Activated CD8-positive, alpha-beta T cell treated with anti-CD3 and anti-CD28 coated beads, Interleukin-2, amount 10 ng/mL, durations not matched to agents 7 days and 5 days (primary cell): ENCODE data around the gene MAPK9. TPM values are rescaled to one million over a fixed set of nuclear protein-coding genes. Genes with fewer than 3 reads are reported as not detected.
"Not testable (repeated sequence)": the region's sequence is repeated elsewhere in the genome, so short reads cannot be mapped to it uniquely, and the experiment has no call there.

Experiments
- ATAC-seq: fragments of 150-1000 bp; cut with Tn5 transposase; one replicate; pipeline ENCODE4 v1.10.0; 2021; ENCODE audit warnings: moderate library complexity
- CTCF ChIA-PET: fragments of 350-600 bp; sonication (Branson Sonifier 250); formaldehyde crosslinking; loops from one replicate; lab custom pipeline; 2021; ENCODE audit warnings: antibody characterized with exemption; lab: Charles Lee
- POLR2A ChIA-PET: fragments of 350-600 bp; sonication (Branson Sonifier 250); formaldehyde crosslinking; loops from one replicate; lab custom pipeline; 2021; ENCODE audit warnings: antibody characterized with exemption; lab: Charles Lee
- DNase-seq: peaks from one replicate; pipeline ENCODE4 v3.0.0-alpha.2; 2020
- H3K27ac Mint-ChIP-seq: one replicate; pipeline ENCODE4 v1.8.0; 2021; ENCODE audit warnings: mild to moderate bottlenecking, mixed read lengths
- H3K27me3 Mint-ChIP-seq: one replicate; pipeline ENCODE4 v1.8.0; 2021; ENCODE audit warnings: low read depth, mixed read lengths
- H3K36me3 Mint-ChIP-seq: one replicate; pipeline ENCODE4 v1.8.0; 2021; ENCODE audit warnings: low read depth, mixed read lengths
- H3K4me1 Mint-ChIP-seq: one replicate; pipeline ENCODE4 v1.8.0; 2021; ENCODE audit warnings: low read depth, mixed read lengths
- H3K4me3 Mint-ChIP-seq: one replicate; pipeline ENCODE4 v1.8.0; 2021; ENCODE audit warnings: mild to moderate bottlenecking, mixed read lengths
- H3K9me3 Mint-ChIP-seq: one replicate; pipeline ENCODE4 v1.8.0; 2022; ENCODE audit warnings: mixed read lengths; ENCODE audit not compliant: insufficient read depth
- total RNA-seq, 2 experiments: library from RNA; stranded (reverse); gene quantifications; one replicate each; pipeline ENCODE4 v1.2.3, GENCODE V29; 2021

MAPK9 gene
- total RNA-seq, 2 experiments from 2014 or later = 42.6 to 44.6 TPM

DNA sequence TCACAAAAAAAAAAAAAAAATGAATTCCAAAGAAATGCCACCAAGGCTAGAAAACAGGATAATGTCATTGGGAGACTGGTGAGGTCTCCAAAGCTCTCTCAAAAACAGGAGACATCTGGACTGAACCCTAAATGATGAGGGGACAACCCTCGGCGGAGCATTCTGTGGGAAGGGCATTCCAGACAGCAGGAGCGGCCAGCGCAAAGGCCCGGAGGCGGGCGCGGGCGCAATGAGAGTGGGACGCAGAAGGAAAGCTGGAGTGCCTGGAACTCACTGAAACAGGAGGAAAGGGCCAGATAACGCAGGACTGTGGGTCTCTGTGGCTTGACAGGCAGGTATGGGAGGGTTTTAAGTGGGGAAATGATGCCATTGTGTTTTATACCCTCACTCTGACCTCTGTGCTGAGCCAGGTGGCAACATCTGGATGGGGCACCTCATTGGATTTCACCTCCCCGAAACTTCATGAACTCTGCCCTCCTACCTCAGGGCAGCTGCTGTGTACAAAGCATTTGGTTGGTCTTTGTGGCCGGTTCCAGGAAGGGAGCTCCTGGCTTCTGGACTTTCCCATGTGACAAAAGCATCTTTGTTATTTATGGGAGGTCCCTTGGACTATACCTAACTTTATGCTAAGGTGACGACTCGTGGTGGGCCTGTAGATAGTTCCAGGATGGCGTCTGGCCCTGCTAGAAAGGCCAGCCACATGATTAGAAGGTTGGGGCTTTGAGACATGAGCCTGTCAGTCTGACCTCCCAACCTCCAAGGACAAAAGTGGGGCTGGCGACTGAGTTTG is 11.5 kb upstream of the MAPK9 start:
- peaks cover 4% of the 10 kb centered on the region for H3K27me3 Mint-ChIP-seq
- no peaks in the 10 kb centered on the region for H3K36me3 Mint-ChIP-seq
- POLR2A ChIA-PET = no interaction called here
- ATAC-seq (no peak), DNase-seq (no peak)
- no peaks in the 10 kb centered on the region for H3K9me3 Mint-ChIP-seq
- no peaks in the 10 kb centered on the region for H3K4me1 Mint-ChIP-seq
- CTCF ChIA-PET = interaction anchor here (3.1 kb wide), 1 partner anchor 9 kb away, joined by 10 read pairs; no protein-coding TSS in a partner anchor
- H3K4me3 Mint-ChIP-seq = no peak overlapping the region
- H3K27ac Mint-ChIP-seq = no peak overlapping the region

DNA sequence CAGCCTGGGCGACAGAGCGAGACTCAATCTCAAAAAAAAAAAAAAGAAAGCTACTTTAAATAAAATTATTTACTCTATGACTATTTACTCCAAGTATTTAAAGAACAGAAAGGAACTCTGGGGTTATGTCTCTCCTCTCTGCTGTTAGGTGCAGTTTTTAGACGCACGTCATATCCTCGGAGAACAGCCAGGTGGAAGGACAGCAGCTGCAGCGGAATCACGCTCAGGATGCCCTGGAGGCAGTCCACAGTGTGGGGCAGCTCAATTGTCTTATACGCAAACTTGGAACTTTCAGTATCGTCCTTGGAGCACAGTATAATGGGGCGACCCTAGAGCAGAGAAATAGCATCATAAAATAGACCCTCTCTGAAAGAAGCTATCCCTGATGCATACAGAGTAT is 10.4 kb upstream of the MAPK9 start:
- H3K36me3 Mint-ChIP-seq = no peaks in the 10 kb centered on the region
- ChIA-PET CTCF (interaction anchor here (2.4 kb wide), 1 partner anchor 13 kb away, joined by 13 read pairs; no protein-coding TSS in a partner anchor), POLR2A (no interaction called here)
- ATAC-seq (no peak), DNase-seq (no peak)
- peaks cover 4% of the 10 kb centered on the region for H3K27me3 Mint-ChIP-seq
- no peak overlapping the region for H3K27ac Mint-ChIP-seq
- H3K4me1 Mint-ChIP-seq = peaks cover 3% of the 10 kb centered on the region
- H3K9me3 Mint-ChIP-seq = no peaks in the 10 kb centered on the region
- no peak overlapping the region for H3K4me3 Mint-ChIP-seq

DNA sequence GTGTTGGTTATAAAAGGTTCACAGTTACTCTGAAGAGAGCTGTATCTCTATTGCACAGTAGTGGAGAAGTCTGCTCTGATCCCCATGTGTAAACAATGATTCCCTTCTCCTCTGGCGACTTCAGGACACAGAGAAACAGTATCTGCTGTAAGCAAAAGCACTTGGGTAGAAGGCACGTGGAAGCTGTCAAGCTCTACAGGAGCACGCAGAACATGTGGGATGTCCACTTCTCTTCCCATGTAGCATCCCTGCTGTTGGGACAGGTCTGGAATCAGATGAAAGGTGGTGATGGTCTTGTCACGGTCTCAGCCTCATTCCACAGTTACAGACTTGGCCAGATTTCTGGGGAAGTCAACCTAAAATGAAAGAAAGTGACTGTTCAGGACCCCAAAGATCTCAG is 9.4 kb upstream of the MAPK9 start:
- Mint-ChIP-seq H3K36me3 (no peaks in the 10 kb centered on the region), H3K4me3 (no peak overlapping the region), H3K27ac (no peak overlapping the region), H3K4me1 (peaks cover 7% of the 10 kb centered on the region), H3K27me3 (peaks cover 4% of the 10 kb centered on the region), H3K9me3 (no peaks in the 10 kb centered on the region)
- ATAC-seq = no peak
- CTCF ChIA-PET = interaction anchor here (2.4 kb wide), 1 partner anchor 14 kb away, joined by 13 read pairs; no protein-coding TSS in a partner anchor
- POLR2A ChIA-PET = no interaction called here
- no peak for DNase-seq

DNA sequence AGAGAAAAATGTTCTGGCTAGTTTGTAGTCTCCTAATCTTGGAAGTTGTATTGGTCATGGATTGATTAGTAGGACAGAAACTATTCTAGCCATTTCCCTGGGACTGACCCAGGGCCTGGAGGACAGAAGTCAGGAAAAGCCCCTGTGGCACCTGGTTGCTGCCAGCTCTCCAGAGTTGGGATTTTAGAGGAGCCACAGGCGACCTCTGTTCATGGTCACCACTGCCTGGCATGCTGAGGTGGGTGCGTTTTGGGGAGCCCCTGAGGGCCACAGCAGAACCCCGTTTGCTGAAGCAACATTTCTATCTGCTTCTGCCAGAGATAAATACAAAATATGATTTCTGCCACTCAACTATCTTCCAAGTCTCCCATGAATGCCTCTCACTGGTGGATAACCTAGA is 7.6 kb upstream of the MAPK9 start:
- H3K27me3 Mint-ChIP-seq = peaks cover 4% of the 10 kb centered on the region
- no peaks in the 10 kb centered on the region for H3K36me3 Mint-ChIP-seq
- POLR2A ChIA-PET = no interaction called here
- no peak overlapping the region for H3K27ac Mint-ChIP-seq
- DNase-seq (no peak), ATAC-seq (no peak)
- H3K4me1 Mint-ChIP-seq = peaks cover 10% of the 10 kb centered on the region
- no peak overlapping the region for H3K4me3 Mint-ChIP-seq
- no peaks in the 10 kb centered on the region for H3K9me3 Mint-ChIP-seq
- CTCF ChIA-PET = no interaction called here

DNA sequence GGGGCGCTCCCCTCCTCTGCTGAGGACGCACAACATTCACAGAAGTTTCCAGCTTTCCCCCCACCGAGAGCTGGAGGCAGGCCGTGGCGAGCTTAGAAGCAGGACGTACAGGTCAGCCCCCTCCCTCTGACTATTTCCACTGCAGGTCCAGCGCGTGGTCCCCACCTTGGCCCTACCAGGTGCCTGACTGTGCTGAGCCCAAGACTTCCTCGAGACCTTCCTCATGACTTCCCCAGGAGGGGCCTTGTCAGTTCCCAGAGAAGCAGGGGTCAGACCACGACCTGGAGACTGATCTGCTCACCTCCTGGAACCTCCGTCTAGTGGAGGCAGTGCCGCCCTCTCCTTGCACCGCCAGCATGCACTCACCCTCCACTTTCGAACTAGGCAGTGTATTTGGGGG is 7.1 kb upstream of the MAPK9 start:
- H3K27ac Mint-ChIP-seq, DNase-seq, POLR2A ChIA-PET, H3K36me3 Mint-ChIP-seq, ATAC-seq, CTCF ChIA-PET, H3K9me3 Mint-ChIP-seq, H3K4me3 Mint-ChIP-seq, H3K27me3 Mint-ChIP-seq: not testable (repeated sequence)
- peaks cover 14% of the 10 kb centered on the region for H3K4me1 Mint-ChIP-seq

DNA sequence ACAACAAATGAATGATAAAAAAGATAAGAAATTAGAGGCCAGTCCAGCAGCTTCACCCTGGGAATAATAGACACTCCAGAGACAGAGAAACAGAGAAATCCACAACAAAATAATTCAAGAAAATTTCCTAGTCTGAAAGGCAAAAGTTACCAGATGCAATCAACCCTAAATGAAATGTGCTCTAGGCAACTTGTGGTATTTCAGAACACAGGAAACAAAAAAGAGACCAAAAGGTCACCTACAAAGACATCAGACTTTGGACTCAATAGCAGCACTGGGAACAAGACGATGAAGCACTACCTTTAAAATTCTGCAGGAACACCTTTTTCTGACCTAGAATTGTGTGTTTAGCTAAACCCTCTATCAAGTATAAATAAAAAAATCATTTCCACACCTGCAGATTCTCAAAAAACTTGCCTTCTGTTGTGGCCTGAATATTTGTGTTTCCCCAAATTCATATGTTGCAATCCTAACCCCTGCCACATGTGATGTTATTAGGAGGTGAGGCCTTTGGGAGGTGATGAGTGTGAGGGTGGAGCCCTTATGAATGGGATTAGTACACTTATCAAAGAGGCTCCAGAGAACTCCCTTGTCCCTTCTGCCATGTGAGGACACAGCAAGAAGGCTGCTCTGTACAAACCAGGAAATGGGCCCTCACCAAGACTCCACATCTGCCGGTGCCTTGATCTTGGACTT is 5.9 kb upstream of the MAPK9 start:
- Mint-ChIP-seq H3K27ac (no peak overlapping the region), H3K36me3 (peaks cover 2% of the 10 kb centered on the region), H3K9me3 (no peaks in the 10 kb centered on the region), H3K27me3 (peaks cover 4% of the 10 kb centered on the region), H3K4me3 (no peak overlapping the region), H3K4me1 (peaks cover 26% of the 10 kb centered on the region)
- no peak for DNase-seq
- ChIA-PET POLR2A (no interaction called here), CTCF (no interaction called here)
- no peak for ATAC-seq

DNA sequence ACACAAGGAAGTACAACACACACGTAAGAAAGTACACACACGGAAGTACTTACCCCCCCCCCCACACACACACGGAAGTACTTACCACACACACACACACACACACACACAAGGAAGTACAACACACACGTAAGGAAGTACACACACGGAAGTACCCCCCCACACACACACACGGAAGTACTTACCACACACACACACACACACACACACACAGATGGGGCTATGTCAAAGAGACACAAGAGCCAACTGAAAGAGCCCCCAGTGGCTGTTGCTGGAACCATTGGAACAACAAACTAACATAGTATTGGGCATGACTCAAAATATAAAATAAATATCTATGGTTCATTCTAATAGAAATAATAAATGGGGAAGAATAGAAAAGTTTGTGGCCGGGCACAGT is 4.9 kb upstream of the MAPK9 start:
- no peak overlapping the region for H3K4me3 Mint-ChIP-seq
- ATAC-seq (no peak), DNase-seq (no peak)
- POLR2A ChIA-PET = no interaction called here
- H3K9me3 Mint-ChIP-seq = no peaks in the 10 kb centered on the region
- peaks cover 2% of the 10 kb centered on the region for H3K36me3 Mint-ChIP-seq
- CTCF ChIA-PET = interaction anchor here (0.9 to 4.6 kb wide), 3 partner anchors 19 to 33 kb away, joined by 3 to 100 read pairs (median 4); no protein-coding TSS in a partner anchor
- H3K27me3 Mint-ChIP-seq = peaks cover 4% of the 10 kb centered on the region
- no peak overlapping the region for H3K27ac Mint-ChIP-seq
- peaks cover 28% of the 10 kb centered on the region for H3K4me1 Mint-ChIP-seq

DNA sequence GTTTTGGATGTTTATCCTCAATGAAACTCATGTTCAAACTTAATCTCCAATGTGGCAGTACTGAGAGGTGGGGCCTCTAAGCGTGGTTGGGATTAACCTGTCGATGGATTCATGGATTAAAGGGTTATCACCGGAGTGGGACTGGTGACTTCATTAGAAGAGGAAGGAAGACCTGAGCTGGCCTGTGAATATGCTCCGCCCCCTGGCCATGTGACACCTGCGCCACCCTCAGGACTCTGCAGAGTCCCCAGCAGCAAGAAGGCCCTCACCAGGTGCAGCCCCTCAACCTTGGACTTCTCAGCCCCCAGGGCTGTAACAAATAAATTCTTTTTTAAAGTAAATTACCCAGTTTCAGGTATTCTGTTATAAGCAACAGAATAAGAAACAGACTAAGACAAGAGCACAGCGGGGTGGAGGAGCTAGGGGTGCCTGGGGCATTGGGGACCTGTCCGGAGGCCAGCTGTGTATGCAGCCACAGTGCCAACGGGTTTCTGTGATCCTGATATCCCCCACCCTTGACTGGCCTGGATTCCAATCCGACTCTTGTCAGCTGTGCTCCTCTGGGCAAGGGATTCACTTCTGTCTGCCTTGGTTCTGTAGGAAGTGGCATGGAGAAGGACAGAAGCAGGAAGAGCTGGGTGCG is 3.2 kb upstream of the MAPK9 start:
- ChIA-PET POLR2A (no interaction called here), CTCF (interaction anchor here (1.1 to 4.6 kb wide), 6 partner anchors 10 to 311 kb away, joined by 3 to 100 read pairs (median 6); no protein-coding TSS in a partner anchor)
- DNase-seq = no peak
- no peaks in the 10 kb centered on the region for H3K27me3 Mint-ChIP-seq
- ATAC-seq = no peak
- H3K36me3 Mint-ChIP-seq = peaks cover 2% of the 10 kb centered on the region
- H3K4me1 Mint-ChIP-seq = peaks cover 39% of the 10 kb centered on the region
- no peaks in the 10 kb centered on the region for H3K9me3 Mint-ChIP-seq
- no peak overlapping the region for H3K27ac Mint-ChIP-seq
- no peak overlapping the region for H3K4me3 Mint-ChIP-seq

DNA sequence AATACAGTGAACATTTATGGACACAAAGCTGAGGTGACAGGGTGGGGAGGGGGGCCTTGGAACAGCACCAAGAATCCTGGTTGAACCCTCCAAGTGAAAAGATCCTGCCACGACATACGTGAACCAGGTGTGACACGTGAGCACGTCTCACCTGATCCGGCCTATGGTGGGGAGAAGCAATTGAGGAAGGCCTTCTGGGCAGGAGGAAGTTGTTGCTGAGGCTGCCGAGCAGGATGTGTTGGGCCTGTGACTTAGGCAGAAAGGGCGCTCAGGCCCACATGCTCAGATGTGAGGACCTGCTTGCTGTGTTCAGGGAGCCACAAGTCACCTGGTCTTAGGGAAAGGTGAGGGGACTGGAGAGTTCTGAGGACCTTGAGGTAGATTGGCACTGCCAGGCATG is 2.5 kb upstream of the MAPK9 start:
- Mint-ChIP-seq H3K9me3 (no peaks in the 10 kb centered on the region), H3K36me3 (peaks cover 2% of the 10 kb centered on the region), H3K4me3 (no peak overlapping the region), H3K27me3 (no peaks in the 10 kb centered on the region), H3K4me1 (peaks cover 40% of the 10 kb centered on the region), H3K27ac (no peak overlapping the region)
- CTCF ChIA-PET = interaction anchor here (0.7 to 4.6 kb wide), 10 partner anchors 10 to 423 kb away, joined by 3 to 100 read pairs (median 8); no protein-coding TSS in a partner anchor
- POLR2A ChIA-PET = no interaction called here
- ATAC-seq = no peak
- DNase-seq = no peak

DNA sequence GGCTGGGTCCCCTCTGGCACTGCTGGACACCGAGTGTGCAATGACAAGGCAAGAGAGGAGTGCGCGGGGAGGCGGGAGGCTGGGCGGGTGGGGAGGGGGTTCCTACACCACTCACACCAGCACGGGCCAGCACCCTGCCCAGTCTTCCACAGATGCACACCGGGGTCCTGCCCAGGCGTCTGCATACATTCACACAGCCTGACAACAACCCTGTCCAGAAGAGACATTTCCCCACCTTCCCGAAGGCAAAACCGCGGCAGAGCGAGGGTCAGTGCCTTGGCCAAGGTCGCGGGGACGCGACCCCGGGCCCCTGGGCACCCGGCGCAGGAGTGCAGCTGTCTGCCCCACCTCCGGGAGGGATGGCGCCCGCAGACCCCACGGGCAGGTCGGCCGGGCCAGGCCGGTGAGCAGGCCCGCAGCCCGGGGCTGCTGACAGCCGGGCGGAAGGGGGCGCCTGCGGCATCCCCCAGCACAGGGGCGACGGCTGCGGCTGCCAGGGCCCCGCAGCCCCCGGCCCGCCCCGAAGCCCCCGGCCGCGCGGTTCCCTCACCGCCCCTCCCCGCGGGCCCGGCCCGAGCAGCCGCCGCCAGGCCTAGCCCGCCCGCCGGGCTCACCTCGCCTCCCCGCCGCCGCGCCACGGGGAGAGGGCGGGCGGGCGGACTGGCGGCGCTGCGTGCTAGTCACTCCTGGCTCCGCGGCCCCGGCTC is 496 bp downstream of the MAPK9 start:
- ChIA-PET CTCF (interaction anchor here (1.3 to 3.8 kb wide), 6 partner anchors 10 to 82 kb away, joined by 4 to 52 read pairs (median 6); partner anchors contain the start of gene RASGEF1C), POLR2A (no interaction called here)
- Mint-ChIP-seq H3K9me3 (no peaks in the 10 kb centered on the region), H3K4me1 (peaks cover 35% of the 10 kb centered on the region), H3K27me3 (no peaks in the 10 kb centered on the region), H3K27ac (peak overlapping the region; percentile 80), H3K36me3 (peaks cover 15% of the 10 kb centered on the region), H3K4me3 (peak overlapping the region; percentile 77)
- peak; percentile 57 for ATAC-seq
- DNase-seq = peak; percentile 37

DNA sequence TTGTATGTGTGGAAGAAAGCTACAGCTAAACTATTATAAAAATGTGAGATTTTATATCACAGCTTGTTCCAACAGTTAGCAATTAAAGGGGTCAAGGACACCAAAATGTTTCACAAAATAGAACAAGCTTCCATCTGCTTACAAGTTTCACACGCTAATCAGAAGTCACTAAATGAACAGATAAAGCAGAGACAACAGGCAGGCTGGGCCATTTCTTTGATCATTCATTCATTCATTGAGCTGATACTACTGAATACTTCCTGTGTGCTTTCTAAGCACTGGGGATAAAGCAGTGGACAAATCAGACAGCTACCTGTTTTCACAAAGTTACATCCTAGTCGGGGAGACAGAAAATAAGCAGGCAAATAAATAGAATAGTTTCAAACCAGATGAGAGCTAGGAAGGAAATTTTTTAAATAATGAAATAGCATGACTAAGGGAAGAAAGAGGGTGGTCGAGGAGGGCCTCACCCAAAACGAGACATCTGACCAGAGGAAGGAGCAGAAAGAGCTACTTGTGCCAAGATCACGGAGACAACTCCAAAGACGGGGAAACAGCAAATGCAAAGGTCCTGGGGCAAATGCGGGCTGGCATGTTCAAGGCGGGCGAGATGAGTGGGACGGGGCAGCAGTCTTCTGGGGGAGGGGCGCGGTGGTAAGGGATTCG is 1.2 kb downstream of the MAPK9 start:
- CTCF ChIA-PET = interaction anchor here (0.8 to 2.1 kb wide), 5 partner anchors 9 to 82 kb away, joined by 4 to 18 read pairs (median 5); partner anchors contain the start of gene RASGEF1C
- H3K4me1 Mint-ChIP-seq = peaks cover 30% of the 10 kb centered on the region
- H3K36me3 Mint-ChIP-seq = peaks cover 18% of the 10 kb centered on the region
- DNase-seq (no peak), ATAC-seq (no peak)
- H3K27me3 Mint-ChIP-seq = no peaks in the 10 kb centered on the region
- POLR2A ChIA-PET = no interaction called here
- H3K4me3 Mint-ChIP-seq = peak overlapping the region; percentile 77
- peak overlapping the region; percentile 80 for H3K27ac Mint-ChIP-seq
- H3K9me3 Mint-ChIP-seq = no peaks in the 10 kb centered on the region
